SK-N-SH treated with all-trans-retinoic acid at 6 μM for 48 hours (cell line): Measurements from ENCODE around the gene COL4A1.

Source experiments
- ARNTL ChIP-seq: fragments of 450-650 bp; formaldehyde crosslinking; IDR thresholded peaks from 2 replicates; pipeline ENCODE4 v1.5.0; 2020; ENCODE audit warnings: low read depth, mild to moderate bottlenecking, moderate library complexity, borderline replicate concordance
- BACH2 ChIP-seq: fragments of 250-450 bp; sonication (Bioruptor Pico); IDR thresholded peaks from 2 replicates; pipeline ENCODE4 v1.9.0; 2021; ENCODE audit warnings: mild to moderate bottlenecking, borderline replicate concordance
- GLIS3 ChIP-seq: fragments of 250-450 bp; sonication (Bioruptor Pico); IDR thresholded peaks from 2 replicates; pipeline ENCODE4 v1.5.0; 2020; ENCODE audit warnings: mild to moderate bottlenecking, moderate library complexity
- ZFP30 ChIP-seq: fragments of 450-650 bp; formaldehyde crosslinking; IDR thresholded peaks from 2 replicates; pipeline ENCODE4 v1.5.0; 2022; ENCODE audit warnings: mild to moderate bottlenecking, moderate library complexity
- TF ChIP-seq, protein P1 (sequence below): fragments of 250-450 bp; sonication (Bioruptor Pico); IDR thresholded peaks from 2 replicates; pipeline ENCODE4 v1.8.0; 2020; ENCODE audit warnings: mild to moderate bottlenecking, moderate library complexity, borderline replicate concordance
- TF ChIP-seq, protein P2 (sequence below): fragments of 250-450 bp; sonication (Bioruptor Pico); IDR thresholded peaks from 2 replicates; pipeline ENCODE4 v1.5.1; 2021; ENCODE audit warnings: mild to moderate bottlenecking, moderate library complexity

DNA sequence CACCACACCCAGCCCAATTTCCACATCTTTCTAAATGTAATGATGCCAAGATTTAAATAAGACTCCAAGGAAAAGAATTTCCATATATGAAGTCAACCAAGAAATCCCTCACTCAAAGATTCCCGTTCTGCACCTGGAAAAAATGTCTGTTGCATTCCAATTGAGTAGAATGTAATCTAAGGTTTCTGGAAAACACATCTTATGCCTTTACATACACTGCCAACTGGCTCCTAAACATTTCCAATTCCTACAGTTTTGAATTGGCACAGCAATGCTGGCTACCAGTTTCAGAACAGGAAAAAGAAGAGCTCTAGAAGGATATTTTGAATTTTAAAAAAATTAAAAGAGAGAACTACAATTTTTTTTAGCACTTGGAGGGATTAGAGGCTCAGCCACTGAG lies 43.1 kb upstream of the COL4A1 start:
- TF ChIP-seq, protein P1, sequence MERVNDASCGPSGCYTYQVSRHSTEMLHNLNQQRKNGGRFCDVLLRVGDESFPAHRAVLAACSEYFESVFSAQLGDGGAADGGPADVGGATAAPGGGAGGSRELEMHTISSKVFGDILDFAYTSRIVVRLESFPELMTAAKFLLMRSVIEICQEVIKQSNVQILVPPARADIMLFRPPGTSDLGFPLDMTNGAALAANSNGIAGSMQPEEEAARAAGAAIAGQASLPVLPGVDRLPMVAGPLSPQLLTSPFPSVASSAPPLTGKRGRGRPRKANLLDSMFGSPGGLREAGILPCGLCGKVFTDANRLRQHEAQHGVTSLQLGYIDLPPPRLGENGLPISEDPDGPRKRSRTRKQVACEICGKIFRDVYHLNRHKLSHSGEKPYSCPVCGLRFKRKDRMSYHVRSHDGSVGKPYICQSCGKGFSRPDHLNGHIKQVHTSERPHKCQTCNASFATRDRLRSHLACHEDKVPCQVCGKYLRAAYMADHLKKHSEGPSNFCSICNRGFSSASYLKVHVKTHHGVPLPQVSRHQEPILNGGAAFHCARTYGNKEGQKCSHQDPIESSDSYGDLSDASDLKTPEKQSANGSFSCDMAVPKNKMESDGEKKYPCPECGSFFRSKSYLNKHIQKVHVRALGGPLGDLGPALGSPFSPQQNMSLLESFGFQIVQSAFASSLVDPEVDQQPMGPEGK (CRISPR knock-in tag) = no peak
- TF ChIP-seq GLIS3 (CRISPR knock-in tag) (no peak), ARNTL (no peak), BACH2 (no peak), ZFP30 (CRISPR knock-in tag) (no peak)
- TF ChIP-seq, protein P2, sequence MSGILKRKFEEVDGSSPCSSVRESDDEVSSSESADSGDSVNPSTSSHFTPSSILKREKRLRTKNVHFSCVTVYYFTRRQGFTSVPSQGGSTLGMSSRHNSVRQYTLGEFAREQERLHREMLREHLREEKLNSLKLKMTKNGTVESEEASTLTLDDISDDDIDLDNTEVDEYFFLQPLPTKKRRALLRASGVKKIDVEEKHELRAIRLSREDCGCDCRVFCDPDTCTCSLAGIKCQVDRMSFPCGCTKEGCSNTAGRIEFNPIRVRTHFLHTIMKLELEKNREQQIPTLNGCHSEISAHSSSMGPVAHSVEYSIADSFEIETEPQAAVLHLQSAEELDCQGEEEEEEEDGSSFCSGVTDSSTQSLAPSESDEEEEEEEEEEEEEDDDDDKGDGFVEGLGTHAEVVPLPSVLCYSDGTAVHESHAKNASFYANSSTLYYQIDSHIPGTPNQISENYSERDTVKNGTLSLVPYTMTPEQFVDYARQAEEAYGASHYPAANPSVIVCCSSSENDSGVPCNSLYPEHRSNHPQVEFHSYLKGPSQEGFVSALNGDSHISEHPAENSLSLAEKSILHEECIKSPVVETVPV = no peak
